Uterus (tissue), 4 donors: ENCODE data around the gene UBE2E1. TPM values are rescaled to one million over a fixed set of nuclear protein-coding genes. Genes with fewer than 3 reads are reported as not detected.
A peak's percentile ranks its signal among the peaks of the same experiment; 100 is the strongest.

Source experiments
- DNase-seq, 2 donors: peaks; one replicate each; pipeline ENCODE4 v3.0.0-alpha.2; 2019 to 2020
- H3K27ac ChIP-seq, 2 donors: fragments of 200-600 bp; sonication (generic); 1 replicate in 1 of 2; 2 replicates in 1 of 2; pipeline ENCODE4 v1.5.1; 2016 to 2018
- H3K27me3 ChIP-seq, 2 donors: fragments of 200-600 bp; sonication (generic); one replicate each; pipeline ENCODE4 v1.5.1; 2018 to 2019; ENCODE audit warnings: control low read depth in 1 of 2
- H3K36me3 ChIP-seq, 2 donors: fragments of 200-600 bp; sonication (generic); one replicate each; pipeline ENCODE4 v1.5.1; 2019; ENCODE audit warnings: control low read depth in 1 of 2
- H3K4me1 ChIP-seq, 2 donors: fragments of 200-600 bp; sonication (generic); one replicate each; pipeline ENCODE4 v1.5.1; 2018 to 2019; ENCODE audit warnings: control low read depth in 1 of 2
- H3K4me3 ChIP-seq, 2 donors: fragments of 200-600 bp; sonication (generic); 1 replicate in 1 of 2; 2 replicates in 1 of 2; pipeline ENCODE4 v1.5.1; 2018 to 2019; ENCODE audit warnings: mild to moderate bottlenecking in 1 of 2
- H3K9me3 ChIP-seq, 2 donors: fragments of 200-600 bp; sonication (generic); one replicate each; pipeline ENCODE4 v1.5.1; 2019; ENCODE audit warnings: control low read depth in 1 of 2
- CTCF ChIP-seq, 4 experiments: fragments of 200-600 bp in 2 of 4; fragments of 450-650 bp in 2 of 4; sonication (generic) in 2 of 4; IDR thresholded peaks; one replicate each; pipeline ENCODE4 v1.5.1; 2016 to 2019; ENCODE audit warnings: antibody characterized with exemption in 4 of 4, mild to moderate bottlenecking in 2 of 4, moderate library complexity in 1 of 4
- POLR2A ChIP-seq, 2 donors: fragments of 450-650 bp; IDR thresholded peaks; one replicate each; pipeline ENCODE4 v1.6.1; 2016; ENCODE audit warnings: antibody characterized with exemption in 2 of 2, mild to moderate bottlenecking in 1 of 2, moderate library complexity in 1 of 2
- intact Hi-C: fragments of 100-400 bp; cut with DNase I; formaldehyde crosslinking; loops from one replicate; pipeline ENCODE4 v1.15.1; 2023; ENCODE audit warnings: low total_unique reads
- total RNA-seq, 4 donors: library from RNA; depleted of rRNA in 3 of 4; stranded (reverse); fragments of >200 nt in 3 of 4; gene quantifications; one replicate each; pipeline versions ENCODE4 v1.1.0 to v1.2.4, GENCODE V29; 2014 to 2023
- donor health status: DM: yes; HTN: yes; CAD: no.

Gene UBE2E1
- total RNA-seq, 4 donors from 2014 or later = 67.9 to 158 (median 95.7) TPM

DNA sequence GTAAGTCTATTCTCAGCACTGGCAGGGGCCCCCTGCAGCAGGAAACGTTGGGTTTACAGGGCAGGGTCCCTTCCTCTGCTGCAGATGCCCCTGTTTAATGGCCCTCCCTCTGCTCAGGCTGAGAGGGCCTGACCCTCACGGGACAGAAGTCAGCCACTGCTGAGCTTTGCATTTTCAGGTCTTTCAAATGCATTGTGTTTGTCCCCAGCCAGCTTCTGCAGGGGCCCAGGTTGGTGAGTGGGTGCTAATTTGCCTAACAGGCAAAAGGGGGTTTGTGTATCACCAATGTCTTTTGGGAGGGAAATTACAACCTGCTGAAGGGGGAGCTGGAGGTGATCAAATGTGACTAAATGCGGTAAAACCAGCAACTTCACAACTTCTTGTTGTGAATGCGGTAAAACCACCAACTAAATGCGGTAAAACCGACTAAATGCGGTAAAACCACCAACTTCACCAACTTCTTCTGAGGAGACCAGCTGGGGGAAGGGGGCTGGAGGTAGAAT lies 44.8 kb upstream of the UBE2E1 start:
- TF ChIP-seq CTCF (IDR thresholded peaks at IDR 0.05) (no peak), POLR2A (IDR thresholded peaks at IDR 0.05) (no peak)
- no peaks in the 10 kb centered on the region for H3K4me1 ChIP-seq
- no peak overlapping the region for H3K27ac ChIP-seq
- intact Hi-C loops = no loop called here
- no peak for DNase-seq
- H3K9me3 ChIP-seq = no peaks in the 10 kb centered on the region
- no peaks in the 10 kb centered on the region for H3K27me3 ChIP-seq
- H3K4me3 ChIP-seq = no peak overlapping the region
- no peaks in the 10 kb centered on the region for H3K36me3 ChIP-seq

GRCh38 chr3:23761440-23761896 lies 44.3 kb upstream of the UBE2E1 start:
- H3K36me3 ChIP-seq = no peaks in the 10 kb centered on the region
- no peaks in the 10 kb centered on the region for H3K9me3 ChIP-seq
- DNase-seq = no peak
- TF ChIP-seq CTCF (IDR thresholded peaks at IDR 0.05) (no peak), POLR2A (IDR thresholded peaks at IDR 0.05) (no peak)
- H3K4me3 ChIP-seq = no peak overlapping the region
- no peaks in the 10 kb centered on the region for H3K27me3 ChIP-seq
- no peaks in the 10 kb centered on the region for H3K4me1 ChIP-seq
- intact Hi-C loops = no loop called here
- H3K27ac ChIP-seq = no peak overlapping the region

DNA sequence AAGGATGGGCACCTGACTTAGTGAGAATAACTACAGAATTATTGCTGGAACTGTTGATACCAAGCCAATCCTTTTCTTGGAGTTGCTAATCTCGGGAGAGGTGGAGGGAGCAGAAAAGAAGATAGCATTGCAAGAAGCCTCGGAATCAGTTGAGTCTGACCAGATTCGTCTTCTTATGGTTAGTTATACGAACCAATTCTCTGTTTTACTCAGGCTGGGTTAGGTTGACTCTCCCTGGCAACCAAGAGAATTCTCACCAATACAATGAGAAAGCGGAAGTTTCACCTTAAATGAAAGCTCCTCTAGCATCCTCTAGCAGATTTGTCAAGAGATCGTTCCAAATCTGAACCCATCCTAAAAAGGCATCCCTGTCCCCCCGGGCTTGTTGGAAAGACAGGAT lies 43.5 kb upstream of the UBE2E1 start:
- DNase-seq = no peak
- Histone ChIP-seq H3K27ac (peak overlapping the region; percentile 80 to 81), H3K4me3 (no peak overlapping the region)

DNA sequence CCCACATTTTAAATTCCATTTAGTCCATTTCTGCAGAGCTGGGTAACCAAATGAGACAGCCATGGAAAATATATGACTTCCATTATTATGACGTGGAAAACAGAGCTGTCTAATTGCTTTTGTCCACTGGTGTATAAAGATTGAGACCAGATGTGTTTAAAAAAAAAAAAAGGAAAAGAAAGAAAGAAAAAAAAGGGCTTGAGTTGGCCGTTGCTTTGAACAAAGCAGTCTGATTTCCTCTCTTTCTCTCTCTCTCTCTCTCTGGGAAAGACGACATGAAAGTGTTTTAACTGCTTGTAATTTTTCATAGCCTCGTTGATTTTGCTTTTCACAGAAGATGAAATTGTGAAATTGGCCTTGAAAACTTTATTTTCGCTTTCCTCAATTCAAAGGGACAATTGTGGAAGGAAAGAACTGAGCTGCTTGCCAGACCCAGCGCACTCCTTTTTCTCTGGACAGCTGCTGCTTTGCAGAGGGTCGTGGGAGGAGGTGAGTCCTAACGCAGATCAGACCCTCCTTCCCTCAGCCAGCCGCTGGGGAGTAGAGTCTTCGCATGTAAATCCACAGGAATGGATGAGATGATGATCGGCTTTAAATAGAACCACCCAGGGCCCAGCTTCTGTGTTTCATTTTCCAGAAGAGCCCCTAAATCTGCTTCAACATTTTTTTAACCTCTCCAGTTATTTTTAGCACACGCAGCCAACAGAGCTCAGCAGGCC lies 42.8 kb upstream of the UBE2E1 start:
- H3K9me3 ChIP-seq = no peaks in the 10 kb centered on the region
- peak in 1 of 2 donors; percentile 54 for DNase-seq
- H3K27me3 ChIP-seq = no peaks in the 10 kb centered on the region
- H3K36me3 ChIP-seq = no peaks in the 10 kb centered on the region
- intact Hi-C loops = no loop called here
- peak overlapping the region; percentile 80 to 81 for H3K27ac ChIP-seq
- H3K4me1 ChIP-seq = no peaks in the 10 kb centered on the region
- peak overlapping the region; percentile 11 to 27 for H3K4me3 ChIP-seq
- TF ChIP-seq CTCF (IDR thresholded peaks at IDR 0.05) (no peak), POLR2A (IDR thresholded peaks at IDR 0.05) (no peak)

More for the DNA sequence above, 43.5 kb upstream of the UBE2E1 start:
- no peaks in the 10 kb centered on the region for H3K4me1 ChIP-seq
- no peaks in the 10 kb centered on the region for H3K36me3 ChIP-seq
- TF ChIP-seq CTCF (IDR thresholded peaks at IDR 0.05) (no peak), POLR2A (IDR thresholded peaks at IDR 0.05) (no peak)
- H3K9me3 ChIP-seq = no peaks in the 10 kb centered on the region
- no peaks in the 10 kb centered on the region for H3K27me3 ChIP-seq
- intact Hi-C loops = no loop called here

DNA sequence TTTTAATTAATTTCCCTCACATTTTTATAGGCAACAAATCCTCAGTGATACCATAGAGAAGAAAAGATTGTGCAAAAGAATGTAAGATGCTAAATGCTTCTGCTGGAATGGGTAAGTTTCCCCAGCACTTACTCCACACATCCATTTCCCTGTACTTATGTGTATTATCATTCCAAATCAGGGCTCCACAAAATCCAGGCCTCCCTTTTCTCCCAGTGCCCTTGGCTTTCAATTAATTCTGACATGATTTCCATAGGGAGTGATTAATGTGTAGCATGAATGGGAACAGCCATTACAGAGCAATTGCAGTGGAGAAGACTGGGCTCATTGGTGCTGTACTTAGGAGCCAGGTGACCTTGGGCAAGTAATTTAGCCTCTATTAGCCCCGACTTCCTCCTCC lies 41.3 kb upstream of the UBE2E1 start:
- no peaks in the 10 kb centered on the region for H3K36me3 ChIP-seq
- H3K27me3 ChIP-seq = no peaks in the 10 kb centered on the region
- H3K9me3 ChIP-seq = no peaks in the 10 kb centered on the region
- TF ChIP-seq POLR2A (IDR thresholded peaks at IDR 0.05) (no peak), CTCF (IDR thresholded peaks at IDR 0.05) (no peak)
- no peak overlapping the region for H3K4me3 ChIP-seq
- H3K27ac ChIP-seq = no peak overlapping the region
- intact Hi-C loops = no loop called here
- DNase-seq = no peak
- H3K4me1 ChIP-seq = no peaks in the 10 kb centered on the region
